IMR-90 (cell line): ENCODE results near the gene TADA1. TPM values are rescaled to one million over a fixed set of nuclear protein-coding genes. Genes with fewer than 3 reads are reported as not detected.

Source experiments
- ATAC-seq: fragments of 200-7000 bp; cut with Tn5 transposase; 2 replicates; pipeline ENCODE4 v1.9.1; 2020; ENCODE audit warnings: low read depth, mild to moderate bottlenecking, moderate library complexity
- BruUV-seq: library from RNA; stranded (reverse); fragments of 400-500 nt; replicated peaks from 2 replicates; lab custom pipeline; 2021; lab: Mats Ljungman, UMichigan
- CTCF ChIA-PET: fragments of 300-600 bp; formaldehyde crosslinking; extraction: SDS; loops from one replicate; lab custom pipeline; 2021; ENCODE audit warnings: antibody characterized with exemption; lab: Yijun Ruan, JAX
- POLR2A ChIA-PET: fragments of 300-600 bp; sonication (Branson Sonifier 250); formaldehyde crosslinking; loops from one replicate; lab custom pipeline; 2022; ENCODE audit warnings: antibody characterized with exemption; ENCODE audit not compliant: unreplicated experiment; lab: Charles Lee
- DNase-seq: peaks from one replicate; pipeline ENCODE4 v3.0.0; 2013
- H2AFZ ChIP-seq: replicated peaks from 2 replicates; pipeline ENCODE3; 2013; ENCODE audit warnings: low read length, mild to moderate bottlenecking; ENCODE audit not compliant: poor library complexity
- H2AK5ac ChIP-seq: 2 replicates; pipeline ENCODE4 v1.6.1; 2013; ENCODE audit warnings: low read depth, low read length, inconsistent platforms
- H2AK9ac ChIP-seq: replicated peaks from 2 replicates; pipeline ENCODE3; 2013; ENCODE audit warnings: mild to moderate bottlenecking, low read depth, low read length, moderate library complexity; ENCODE audit not compliant: poor library complexity
- H2BK120ac ChIP-seq: 2 replicates; pipeline ENCODE4 v1.6.1; 2013; ENCODE audit warnings: low read depth, low read length, inconsistent platforms
- H2BK15ac ChIP-seq: 3 replicates; pipeline ENCODE4 v1.6.1; 2013; ENCODE audit warnings: low read depth, low read length, inconsistent platforms
- H2BK20ac ChIP-seq: 2 replicates; pipeline ENCODE4 v1.6.1; 2013; ENCODE audit warnings: low read depth, mild to moderate bottlenecking, inconsistent platforms, low read length, moderate library complexity
- H2BK5ac ChIP-seq: 2 replicates; pipeline ENCODE4 v1.6.1; 2013; ENCODE audit warnings: mild to moderate bottlenecking, low read depth, low read length, inconsistent platforms; ENCODE audit not compliant: poor library complexity, severe bottlenecking
- H3K14ac ChIP-seq: replicated peaks from 2 replicates; pipeline ENCODE4 v1.6.1; 2013; ENCODE audit warnings: low read depth, low read length, inconsistent platforms
- H3K18ac ChIP-seq: 2 replicates; pipeline ENCODE4 v1.6.1; 2013; ENCODE audit warnings: low read depth, low read length, control low read depth
- H3K23ac ChIP-seq: 2 replicates; pipeline ENCODE4 v1.6.1; 2013; ENCODE audit warnings: low read depth, low read length, inconsistent platforms
- H3K27ac ChIP-seq: 2 replicates; pipeline ENCODE4 v1.5.1; 2013; ENCODE audit warnings: mild to moderate bottlenecking, control low read depth, low read length; ENCODE audit not compliant: insufficient read depth
- H3K27me3 ChIP-seq: 2 replicates; pipeline ENCODE4 v1.6.1; 2013; ENCODE audit warnings: low read length; ENCODE audit not compliant: control insufficient read depth, insufficient read depth
- H3K36me3 ChIP-seq: 2 replicates; pipeline ENCODE4 v1.6.1; 2013; ENCODE audit warnings: low read length, mixed read lengths; ENCODE audit not compliant: control insufficient read depth, insufficient read depth
- H3K4ac ChIP-seq: 2 replicates; pipeline ENCODE4 v1.6.1; 2013; ENCODE audit warnings: low read depth, low read length, inconsistent platforms
- H3K4me1 ChIP-seq: 2 replicates; pipeline ENCODE4 v1.6.1; 2013; ENCODE audit warnings: low read length, mixed read lengths; ENCODE audit not compliant: control insufficient read depth, insufficient read depth
- H3K4me2 ChIP-seq: 2 replicates; pipeline ENCODE4 v1.6.1; 2013; ENCODE audit warnings: low read depth, mild to moderate bottlenecking, control low read depth, low read length, moderate library complexity
- H3K4me3 ChIP-seq: 2 replicates; pipeline ENCODE4 v1.5.1; 2013; ENCODE audit warnings: low read depth, mild to moderate bottlenecking, control low read depth, low read length, moderate library complexity; ENCODE audit not compliant: insufficient read depth
- H3K56ac ChIP-seq: 2 replicates; pipeline ENCODE4 v1.6.1; 2013; ENCODE audit warnings: low read length, inconsistent platforms; ENCODE audit not compliant: insufficient read depth; ENCODE audit errors: extremely low read depth
- H3K79me1 ChIP-seq, 2 experiments: 2 replicates each; pipeline ENCODE4 v1.6.1; 2013; ENCODE audit warnings: low read length in 2 of 2, inconsistent platforms in 1 of 2, low read depth in 1 of 2
- H3K9ac ChIP-seq: 2 replicates; pipeline ENCODE4 v1.6.1; 2013; ENCODE audit warnings: low read depth, low read length, control low read depth
- H3K9me1 ChIP-seq: 2 replicates; pipeline ENCODE4 v1.6.1; 2013; ENCODE audit warnings: low read length, inconsistent platforms; ENCODE audit not compliant: insufficient read depth
- H3K9me3 ChIP-seq: 2 replicates; pipeline ENCODE4 v1.6.1; 2013; ENCODE audit warnings: low read length; ENCODE audit not compliant: control insufficient read depth, insufficient read depth
- H4K20me1 ChIP-seq: 2 replicates; pipeline ENCODE4 v1.6.1; 2013; ENCODE audit warnings: low read length, inconsistent platforms; ENCODE audit not compliant: insufficient read depth
- H4K5ac ChIP-seq: 2 replicates; pipeline ENCODE4 v1.6.1; 2013; ENCODE audit warnings: mild to moderate bottlenecking, low read depth, low read length, control low read depth
- H4K8ac ChIP-seq, 2 experiments: 2 replicates each; pipeline ENCODE4 v1.6.1; 2013; ENCODE audit warnings: low read depth in 2 of 2, low read length in 2 of 2, control low read depth in 1 of 2, inconsistent platforms in 1 of 2
- H4K91ac ChIP-seq: 2 replicates; pipeline ENCODE4 v1.6.1; 2013; ENCODE audit warnings: low read depth, low read length, inconsistent platforms; ENCODE audit not compliant: insufficient read depth
- BHLHE40 ChIP-seq: fragments of 150-350 bp; IDR thresholded peaks from 2 replicates; pipeline ENCODE4 v1.6.1; 2016; ENCODE audit warnings: mild to moderate bottlenecking, low read depth, low read length
- CEBPB ChIP-seq: IDR thresholded peaks from 2 replicates; pipeline ENCODE4 v1.6.1; 2012; ENCODE audit warnings: low read depth, low read length, improper control_type of control experiment
- CHD1 ChIP-seq: IDR thresholded peaks from 2 replicates; pipeline ENCODE4 v1.6.1; 2012; ENCODE audit warnings: low read depth, low read length, improper control_type of control experiment
- ELK1 ChIP-seq: fragments of 150-350 bp; IDR thresholded peaks from 2 replicates; pipeline ENCODE4 v1.6.1; 2016; ENCODE audit warnings: low read depth, mild to moderate bottlenecking, low read length, moderate library complexity, borderline replicate concordance
- MAFK ChIP-seq: IDR thresholded peaks from 2 replicates; pipeline ENCODE4 v1.6.1; 2012; ENCODE audit warnings: low read depth, low read length, improper control_type of control experiment
- MAZ ChIP-seq: IDR thresholded peaks from 2 replicates; pipeline ENCODE4 v1.6.1; 2012; ENCODE audit warnings: low read depth, mild to moderate bottlenecking, low read length, improper control_type of control experiment, moderate library complexity, borderline replicate concordance
- NFE2L2 ChIP-seq: fragments of 150-350 bp; IDR thresholded peaks from 2 replicates; pipeline ENCODE4 v1.6.1; 2016; ENCODE audit warnings: low read depth, mild to moderate bottlenecking, low read length
- RAD21 ChIP-seq: IDR thresholded peaks from 2 replicates; pipeline ENCODE4 v1.6.1; 2012; ENCODE audit warnings: low read length, improper control_type of control experiment
- RCOR1 ChIP-seq: IDR thresholded peaks from 2 replicates; pipeline ENCODE4 v1.6.1; 2012; ENCODE audit warnings: mild to moderate bottlenecking, low read length, improper control_type of control experiment; ENCODE audit not compliant: insufficient replicate concordance
- RFX5 ChIP-seq: IDR thresholded peaks from 2 replicates; pipeline ENCODE4 v1.8.0; 2012; ENCODE audit warnings: low read depth, mild to moderate bottlenecking, low read length, moderate library complexity
- USF2 ChIP-seq: fragments of 150-350 bp; IDR thresholded peaks from 2 replicates; pipeline ENCODE4 v1.6.1; 2017; ENCODE audit warnings: mild to moderate bottlenecking, antibody characterized with exemption, low read length, low read depth
- WGBS, 2 experiments: methylation state at CpG; one replicate each; pipeline versions ENCODE4 v1.1.5 to v1.1.7; 2013; ENCODE audit warnings: missing lambda C conversion rate in 2 of 2; ENCODE audit not compliant: insufficient read length in 1 of 2; ENCODE audit errors: extremely low coverage in 2 of 2; 5-methylcytosine and 5-hydroxymethylcytosine counted together
- dilution Hi-C: fragments of 300-500 bp; cut with HindIII; formaldehyde crosslinking; loops from one replicate; pipeline ENCODE4 v1.14.3; 2018; ENCODE audit warnings: low sequenced_read_pairs; ENCODE audit not compliant: unreplicated experiment
- in situ Hi-C: fragments of 300-500 bp; cut with MboI; formaldehyde crosslinking; loops from 3 replicates; pipeline ENCODE4 v1.14.3; 2019; ENCODE audit warnings: low sequenced_read_pairs, inconsistent platforms, mixed read lengths
- intact Hi-C: fragments of 100-400 bp; cut with micrococcal nuclease; formaldehyde crosslinking; loops from 2 replicates; pipeline ENCODE4 v1.10.0; 2022
- polyA plus RNA-seq, 3 experiments: library from polyadenylated mRNA; depleted of rRNA; stranded (reverse); fragments of >200 nt; gene quantifications; 2 replicates each; pipeline ENCODE4 v1.2.3, GENCODE V29; 2012; ENCODE audit warnings: low replicate concordance in 1 of 3
- total RNA-seq: library from RNA; depleted of rRNA; stranded (reverse); fragments of >200 nt; gene quantifications from 2 replicates; pipeline ENCODE4 v1.2.3, GENCODE V29; 2012
- TF ChIP-seq, protein P1 (sequence below): conservative IDR thresholded peaks from 2 replicates; pipeline ENCODE4 v1.5.1; 2012; ENCODE audit warnings: mild to moderate bottlenecking, low read depth, low read length, improper control_type of control experiment

The TADA1 gene
- total and polyA plus RNA-seq, 2 of the 4 experiments (the other 2 are of a cell fraction), result 8.2 to 16.8 TPM

DNA sequence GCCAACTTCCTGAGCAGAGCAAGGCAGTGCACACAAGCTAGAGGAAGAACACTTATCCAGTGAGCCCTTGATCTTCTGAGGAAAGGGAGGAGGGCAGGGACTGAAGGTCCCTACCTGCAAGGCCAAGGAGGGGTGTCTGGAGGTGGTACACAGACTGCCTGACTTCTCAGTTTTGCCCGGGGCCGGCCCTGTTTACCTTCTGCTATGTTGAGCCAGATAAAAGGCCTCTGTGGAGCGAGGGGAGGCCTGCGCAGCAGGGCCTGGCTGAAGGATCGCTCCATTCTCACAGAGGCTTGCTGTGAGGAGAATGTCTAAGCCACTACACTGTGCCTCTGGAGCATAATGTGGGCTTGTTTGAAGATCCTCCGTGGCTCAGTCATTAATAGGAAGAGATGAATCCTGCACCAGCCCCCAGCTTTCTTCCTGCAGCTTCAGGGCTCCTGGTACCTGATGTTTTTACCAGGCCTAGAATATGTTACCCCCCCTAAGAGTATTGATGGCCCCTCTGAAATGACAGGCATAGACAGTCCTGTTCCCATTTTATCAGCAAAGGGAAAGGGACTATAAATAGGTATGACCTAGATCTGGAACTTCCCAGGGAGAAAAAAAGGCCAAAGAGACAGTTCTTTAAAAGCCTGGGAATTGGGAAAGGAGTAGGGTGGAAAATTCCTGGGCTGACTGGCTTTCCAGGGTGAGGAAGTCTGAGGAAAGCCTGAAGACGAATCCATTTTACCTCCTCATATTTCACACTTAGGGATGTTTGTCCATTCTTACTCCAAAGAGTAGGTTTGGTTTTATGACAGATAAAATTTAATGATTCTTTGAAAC lies 32.1 kb downstream of the TADA1 start:
- ChIA-PET POLR2A (no interaction called here), CTCF (no interaction called here)
- H4K20me1 ChIP-seq, result peaks cover 32% of the 10 kb centered on the region
- H3K4me2 ChIP-seq, result no peak overlapping the region
- DNase-seq, result peak; percentile 14
- no peak overlapping the region for H2BK20ac ChIP-seq
- H2AK9ac ChIP-seq, result no peak overlapping the region
- peaks cover 59 to 74% of the 10 kb centered on the region in 2 experiments for H3K79me1 ChIP-seq
- H3K9ac ChIP-seq, result no peak overlapping the region
- no peak overlapping the region for H3K14ac ChIP-seq
- H3K56ac ChIP-seq, result no peak overlapping the region
- no peak overlapping the region for H2AFZ ChIP-seq
- no peak overlapping the region for H4K91ac ChIP-seq
- no CpG with 5 or more reads among the region's 7 CpGs for WGBS, 2 experiments
- intact Hi-C loops (no loop called here), dilution Hi-C loops (no loop called here), in situ Hi-C loops (no loop called here)
- H3K9me1 ChIP-seq, result peaks cover 7% of the 10 kb centered on the region
- ATAC-seq, result no peak
- no peak overlapping the region for H3K18ac ChIP-seq
- no peak overlapping the region for H2BK5ac ChIP-seq
- H3K4ac ChIP-seq, result no peak overlapping the region
- H2BK120ac ChIP-seq, result no peak overlapping the region
- H3K27ac ChIP-seq, result no peak overlapping the region
- no peak overlapping the region for H4K5ac ChIP-seq
- BruUV-seq, result no TSS peak
- peaks cover 60% of the 10 kb centered on the region for H3K36me3 ChIP-seq
- no peak overlapping the region for H2AK5ac ChIP-seq
- H2BK15ac ChIP-seq, result no peak overlapping the region
- H3K9me3 ChIP-seq, result no peaks in the 10 kb centered on the region
- peaks cover 7% of the 10 kb centered on the region for H3K4me1 ChIP-seq
- H3K4me3 ChIP-seq, result no peak overlapping the region
- no peak overlapping the region for H3K23ac ChIP-seq
- H3K27me3 ChIP-seq, result no peaks in the 10 kb centered on the region
- no peak overlapping the region for H4K8ac ChIP-seq
- TF ChIP-seq CHD1 (no peak), USF2 (no peak), NFE2L2 (no peak), ELK1 (no peak), RFX5 (no peak), RCOR1 (no peak), BHLHE40 (no peak), MAFK (no peak), MAZ (no peak), CEBPB (no peak), RAD21 (no peak)
- TF ChIP-seq, protein P1, sequence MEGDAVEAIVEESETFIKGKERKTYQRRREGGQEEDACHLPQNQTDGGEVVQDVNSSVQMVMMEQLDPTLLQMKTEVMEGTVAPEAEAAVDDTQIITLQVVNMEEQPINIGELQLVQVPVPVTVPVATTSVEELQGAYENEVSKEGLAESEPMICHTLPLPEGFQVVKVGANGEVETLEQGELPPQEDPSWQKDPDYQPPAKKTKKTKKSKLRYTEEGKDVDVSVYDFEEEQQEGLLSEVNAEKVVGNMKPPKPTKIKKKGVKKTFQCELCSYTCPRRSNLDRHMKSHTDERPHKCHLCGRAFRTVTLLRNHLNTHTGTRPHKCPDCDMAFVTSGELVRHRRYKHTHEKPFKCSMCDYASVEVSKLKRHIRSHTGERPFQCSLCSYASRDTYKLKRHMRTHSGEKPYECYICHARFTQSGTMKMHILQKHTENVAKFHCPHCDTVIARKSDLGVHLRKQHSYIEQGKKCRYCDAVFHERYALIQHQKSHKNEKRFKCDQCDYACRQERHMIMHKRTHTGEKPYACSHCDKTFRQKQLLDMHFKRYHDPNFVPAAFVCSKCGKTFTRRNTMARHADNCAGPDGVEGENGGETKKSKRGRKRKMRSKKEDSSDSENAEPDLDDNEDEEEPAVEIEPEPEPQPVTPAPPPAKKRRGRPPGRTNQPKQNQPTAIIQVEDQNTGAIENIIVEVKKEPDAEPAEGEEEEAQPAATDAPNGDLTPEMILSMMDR, result no peak
